GM21528 (cell line): Measurements from ENCODE around the gene LRRC4C.
"Not testable (repeated sequence)": the region's sequence is repeated elsewhere in the genome, so short reads cannot be mapped to it uniquely, and the experiment has no call there.

ENCODE experiments used
- ATAC-seq: cut with Tn5 transposase; IDR thresholded peaks from one replicate; pipeline ENCODE4 v1.9.1; 2021; ENCODE audit warnings: mild to moderate bottlenecking, moderate library complexity; ENCODE audit not compliant: unreplicated experiment, low FRiP score

The LRRC4C gene

DNA sequence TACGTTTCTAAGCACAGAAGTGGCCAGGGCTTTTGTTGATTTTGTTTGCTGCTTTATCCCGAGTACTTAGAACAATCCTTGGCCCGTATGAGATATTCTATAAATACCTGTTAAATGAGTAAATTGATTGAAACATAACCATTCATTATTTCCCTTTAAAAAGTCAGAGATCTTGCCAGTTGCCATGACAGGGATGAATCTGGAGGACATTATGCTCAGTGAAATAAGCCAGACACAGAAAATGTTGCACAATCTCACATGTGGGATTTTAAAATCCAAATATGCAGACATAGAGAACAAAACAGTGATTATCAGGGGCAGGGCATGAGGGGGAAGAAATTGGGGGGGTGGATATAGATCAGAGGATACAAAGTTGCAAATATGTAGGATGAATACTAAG lies 1240.1 kb downstream of the LRRC4C start:
- no peak for ATAC-seq

DNA sequence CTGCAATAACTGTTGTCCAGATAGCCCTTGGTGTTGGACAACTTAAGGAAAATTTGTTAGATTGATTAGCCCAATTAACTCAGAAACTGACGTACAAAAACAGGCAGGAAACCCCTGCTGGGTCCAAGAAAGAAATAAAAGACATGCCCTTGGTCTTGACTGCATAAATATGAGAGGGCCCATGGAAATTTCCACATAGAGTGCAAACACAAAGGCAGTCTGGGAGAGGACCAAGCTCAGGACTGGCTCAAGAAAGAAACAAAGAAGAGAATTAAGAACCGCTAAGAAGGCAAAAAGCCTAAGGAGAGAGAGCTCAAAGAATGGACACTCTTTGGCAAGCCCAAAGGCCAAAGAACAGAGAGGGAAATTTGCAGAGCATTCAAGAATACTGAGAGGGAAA lies 1243.9 kb downstream of the LRRC4C start:
- no peak for ATAC-seq

DNA sequence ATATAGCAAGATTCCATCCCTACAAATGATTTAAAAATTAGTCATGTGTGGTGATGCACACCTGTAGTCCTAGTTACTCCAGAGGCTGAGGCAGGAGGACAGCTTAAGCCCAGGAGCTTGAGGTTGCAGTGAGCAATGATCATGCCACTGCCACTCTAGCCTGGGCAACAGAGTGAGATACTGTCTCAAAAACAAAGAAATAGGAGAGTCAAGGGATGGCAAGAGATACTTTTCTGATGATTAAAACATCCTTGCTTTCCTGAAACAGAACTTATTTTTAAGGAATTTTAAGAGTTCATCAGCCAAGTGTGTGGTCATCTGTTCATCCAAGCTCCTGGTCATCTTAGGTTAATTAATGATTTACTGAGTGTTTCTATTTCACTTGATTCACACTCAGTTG lies 1252.0 kb downstream of the LRRC4C start:
- no peak for ATAC-seq

DNA sequence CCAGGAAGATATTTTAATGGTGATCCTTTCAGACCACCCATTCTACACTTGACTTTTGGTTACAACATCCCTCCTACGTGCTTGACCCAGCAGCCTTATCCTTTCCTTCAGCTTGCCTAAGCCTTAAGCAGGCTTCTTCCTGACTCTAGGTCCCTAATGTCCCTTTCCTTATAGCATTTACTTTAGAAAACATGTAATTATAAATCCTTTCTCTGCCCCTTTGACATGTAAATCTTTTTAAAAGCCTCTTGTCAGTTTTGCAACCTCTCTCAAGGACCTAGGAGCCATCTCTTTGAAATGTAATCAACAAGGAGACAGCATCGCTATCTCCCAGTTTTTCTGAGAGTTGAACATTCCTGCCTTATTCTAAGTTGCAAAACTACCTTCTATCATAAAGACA lies 1255.2 kb downstream of the LRRC4C start:
- no peak for ATAC-seq

DNA sequence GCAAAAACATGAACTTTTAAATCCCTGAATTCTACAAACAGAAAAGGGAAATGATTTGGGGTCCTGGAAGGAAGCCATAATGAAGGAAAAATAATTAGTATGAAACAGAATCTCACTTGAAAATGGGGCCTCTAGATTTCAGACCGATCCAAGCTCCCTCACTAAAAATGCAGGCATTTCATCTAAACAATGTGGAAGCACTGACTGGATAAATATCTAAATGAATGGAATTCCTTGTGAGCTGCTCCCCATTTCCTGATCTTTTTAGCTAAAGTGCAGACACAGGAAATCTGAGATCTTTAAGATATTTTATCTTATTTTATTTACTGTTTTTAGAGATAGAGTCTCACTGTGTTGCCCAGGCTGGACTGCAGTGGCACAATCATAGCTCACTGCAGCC lies 1255.8 kb downstream of the LRRC4C start:
- no peak for ATAC-seq

DNA sequence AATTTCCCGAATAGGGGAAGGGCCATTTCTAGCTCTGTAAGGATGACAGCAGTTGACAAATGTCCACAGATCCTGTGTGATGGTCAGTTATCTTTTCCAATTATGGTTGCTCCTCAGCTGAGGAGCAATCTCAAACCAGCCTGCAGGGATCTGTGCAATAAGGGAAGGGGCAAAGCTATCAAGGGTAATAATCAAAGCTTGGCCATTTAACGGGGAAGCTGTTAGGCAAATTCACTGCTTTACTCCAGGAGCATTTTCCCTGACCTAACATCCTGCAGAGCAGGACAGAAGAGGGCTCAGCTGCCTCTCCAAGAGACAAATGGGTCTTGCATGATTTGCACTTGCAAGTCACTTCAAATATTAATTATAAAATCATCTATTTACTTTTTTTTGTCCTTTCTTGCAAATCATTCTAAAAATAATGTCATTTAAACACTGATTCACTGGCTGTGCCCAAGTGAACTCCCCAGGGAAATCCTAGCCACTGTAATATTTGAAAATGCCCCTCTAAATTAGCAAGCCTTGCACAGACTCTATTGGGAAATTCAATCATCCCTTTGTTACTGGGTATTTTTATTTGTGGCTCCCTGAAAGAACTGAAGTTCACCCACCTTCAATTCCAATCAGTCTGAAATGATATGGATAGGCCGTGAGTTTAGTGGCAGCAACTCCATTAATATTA lies 1256.7 kb downstream of the LRRC4C start:
- no peak for ATAC-seq

DNA sequence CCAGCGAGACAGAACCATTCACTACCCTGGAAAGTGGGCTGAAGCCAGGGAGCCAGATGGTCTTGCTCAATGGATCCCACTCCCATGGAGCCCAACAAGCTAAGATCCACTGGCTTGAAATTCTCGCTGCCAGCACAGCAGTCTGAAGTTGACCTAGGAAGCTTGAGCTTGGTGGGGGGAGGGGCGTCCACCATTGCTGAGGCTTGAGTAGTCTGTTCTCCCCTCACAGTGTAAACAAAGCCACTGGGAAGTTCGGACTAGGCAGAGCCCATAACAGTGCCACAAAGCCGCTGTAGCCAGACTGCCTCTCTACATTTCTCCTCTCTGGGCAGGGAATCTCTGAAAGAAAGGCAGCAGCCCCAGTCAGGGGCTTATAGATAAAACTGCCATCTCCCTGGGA lies 1266.9 kb downstream of the LRRC4C start:
- ATAC-seq = not testable (repeated sequence)

DNA sequence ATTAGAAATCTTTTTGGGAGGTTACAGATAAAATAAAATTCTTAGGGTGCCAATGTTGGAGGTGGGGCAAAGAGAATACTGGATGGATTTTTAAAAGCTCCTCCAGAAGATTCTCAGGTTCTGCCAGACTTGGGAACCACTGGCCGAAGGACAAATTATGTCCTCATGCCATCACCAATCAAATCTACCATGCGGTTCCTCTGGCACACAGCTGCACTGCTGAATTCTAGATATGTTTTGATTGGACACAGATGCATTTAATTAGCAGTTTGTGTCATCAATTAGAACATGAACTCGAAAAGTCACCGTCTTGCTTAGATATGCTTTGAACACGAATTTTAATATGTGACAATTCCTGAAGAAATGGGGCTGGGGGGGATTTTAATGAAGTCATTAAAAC lies 1269.2 kb downstream of the LRRC4C start:
- no peak for ATAC-seq

DNA sequence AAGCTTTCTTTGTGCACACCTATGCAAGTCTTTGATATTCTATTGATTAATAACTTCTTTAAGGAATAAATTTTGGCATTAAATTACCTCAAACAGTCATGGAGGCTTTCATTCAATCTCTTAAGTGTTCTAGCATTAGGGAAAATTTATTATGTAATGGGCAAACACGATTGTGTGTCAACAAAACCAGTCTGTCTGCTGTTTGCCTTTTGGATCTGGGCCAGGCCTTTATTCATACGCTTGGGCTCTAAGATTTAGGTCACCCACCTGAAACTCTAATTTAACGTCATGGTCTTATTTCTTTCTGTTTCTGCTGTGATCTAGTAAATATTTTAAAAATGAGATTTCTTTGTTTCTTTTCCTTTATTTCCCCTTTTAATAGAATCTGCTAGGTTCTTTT lies 1270.6 kb downstream of the LRRC4C start:
- no peak for ATAC-seq

DNA sequence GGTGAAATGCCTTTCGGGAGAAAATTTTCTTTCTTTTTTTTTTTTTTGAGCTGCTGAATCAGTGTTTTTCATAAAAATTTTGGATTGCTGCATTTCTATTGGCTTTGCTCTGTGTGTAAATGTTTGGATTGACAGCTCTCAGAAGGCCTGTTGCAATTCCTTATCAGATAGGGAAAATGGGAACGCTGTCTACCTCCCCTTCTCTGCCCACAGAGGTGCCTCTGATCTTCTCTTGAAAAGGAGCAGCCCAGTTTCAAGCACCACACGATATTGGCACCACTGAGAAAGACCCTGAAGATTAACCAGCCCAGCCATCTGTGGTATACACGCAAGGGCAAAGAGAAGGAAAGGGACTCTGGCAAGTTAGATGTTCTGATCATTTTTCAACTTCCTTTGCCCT lies 1272.2 kb downstream of the LRRC4C start:
- no peak for ATAC-seq

DNA sequence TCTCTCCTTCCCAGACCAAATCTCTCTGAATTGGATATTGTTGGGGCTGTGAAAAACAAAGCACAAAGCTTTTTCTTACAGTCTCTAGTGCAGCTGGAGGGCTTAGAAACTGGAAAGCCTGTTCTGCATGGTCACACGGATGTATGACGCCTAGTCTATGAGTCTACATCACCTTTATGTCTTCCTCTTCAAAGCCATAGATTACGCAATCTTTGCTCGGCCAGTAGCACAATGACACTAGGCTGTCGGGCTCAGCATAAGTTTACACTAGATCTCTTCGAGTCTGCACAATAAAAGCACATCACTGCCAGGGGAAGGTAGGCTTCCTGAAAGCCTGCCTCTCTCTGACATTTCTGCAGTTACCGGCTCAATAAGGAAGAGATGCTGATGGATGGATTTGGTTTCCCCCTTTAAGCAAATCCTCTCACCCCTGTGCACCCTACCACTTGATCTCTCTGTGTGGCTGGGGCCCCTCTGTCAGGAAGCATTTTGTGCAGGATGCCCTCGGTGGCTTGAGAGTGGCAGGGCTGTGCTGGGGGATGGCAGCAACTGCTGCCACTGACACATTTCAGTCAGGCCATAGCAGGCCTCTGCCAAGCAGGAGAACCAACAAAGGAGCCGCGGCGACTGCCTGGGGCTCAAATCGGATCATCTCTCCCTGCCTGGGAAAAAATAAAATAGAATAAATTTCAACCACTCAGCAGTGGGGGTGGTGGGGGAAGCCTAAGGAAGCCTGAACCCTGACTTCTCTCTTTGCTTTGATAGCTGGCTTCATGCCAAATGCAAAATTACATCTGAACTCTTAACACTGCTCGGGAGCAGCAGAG lies 1272.8 kb downstream of the LRRC4C start:
- ATAC-seq = no peak

DNA sequence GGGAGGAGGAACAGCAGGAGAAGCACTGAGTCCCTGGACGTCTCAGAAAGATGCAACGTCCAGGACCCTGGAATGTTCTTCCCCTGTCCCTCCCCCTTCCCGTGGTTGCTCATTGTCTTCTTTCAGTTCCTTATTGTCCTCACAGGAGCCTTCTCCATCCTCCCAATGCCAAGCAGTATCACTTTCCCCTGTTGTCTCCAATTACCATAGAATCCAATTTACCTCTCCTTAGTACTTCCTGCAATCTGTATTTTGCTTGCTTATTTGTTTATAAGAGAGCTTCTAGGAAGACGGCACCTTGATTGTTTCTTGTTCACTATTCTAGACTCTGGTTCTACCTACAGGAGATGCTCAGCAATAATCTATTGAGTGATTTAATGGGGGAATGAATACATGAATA lies 1273.7 kb downstream of the LRRC4C start:
- ATAC-seq = no peak

DNA sequence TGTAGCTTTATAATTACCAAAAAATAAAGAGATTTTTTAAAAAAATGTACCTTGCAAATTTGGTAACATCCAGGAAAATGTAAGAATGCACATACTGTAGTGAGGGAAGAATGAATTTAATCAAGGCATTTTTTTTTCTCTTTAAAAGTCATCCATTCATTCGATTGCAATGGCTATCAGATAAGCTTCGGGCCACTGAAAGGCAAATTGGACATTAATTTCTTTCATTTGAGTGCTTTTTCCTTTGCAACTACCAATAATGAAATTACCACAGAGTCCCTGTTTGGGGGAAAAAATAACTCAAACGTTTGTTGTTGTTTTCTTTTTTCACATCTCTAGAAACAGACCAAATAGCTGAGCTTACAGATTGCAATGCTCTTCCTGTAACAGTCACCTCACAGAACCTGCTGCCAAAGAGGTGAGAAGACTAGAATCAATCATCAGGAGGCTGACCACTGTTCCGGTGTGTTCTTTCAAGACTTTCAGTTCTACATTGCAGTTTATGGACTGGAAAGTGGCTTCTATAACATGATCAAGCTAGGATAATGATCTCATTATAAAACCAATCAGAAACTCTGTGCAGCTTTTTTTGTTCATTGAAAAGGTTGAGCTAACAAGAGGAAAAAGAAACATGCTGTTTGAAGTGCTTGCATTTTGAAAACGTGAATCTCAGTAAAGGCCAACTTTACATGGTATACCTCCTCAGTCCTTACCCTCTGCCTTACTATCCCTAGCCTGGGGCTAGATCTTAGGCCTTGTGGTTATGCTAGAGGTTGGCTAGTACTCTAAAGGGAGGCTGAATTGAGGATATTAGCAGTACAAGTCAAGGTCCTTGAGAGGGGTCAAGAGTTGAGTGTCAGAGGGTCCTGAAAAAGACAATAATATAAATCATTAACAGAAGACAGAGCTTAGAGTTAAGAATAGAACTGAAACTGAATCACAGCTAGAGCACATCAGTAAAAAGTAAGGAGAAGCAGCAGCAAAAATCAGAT lies 1276.1 kb downstream of the LRRC4C start:
- ATAC-seq = peak; percentile 97

DNA sequence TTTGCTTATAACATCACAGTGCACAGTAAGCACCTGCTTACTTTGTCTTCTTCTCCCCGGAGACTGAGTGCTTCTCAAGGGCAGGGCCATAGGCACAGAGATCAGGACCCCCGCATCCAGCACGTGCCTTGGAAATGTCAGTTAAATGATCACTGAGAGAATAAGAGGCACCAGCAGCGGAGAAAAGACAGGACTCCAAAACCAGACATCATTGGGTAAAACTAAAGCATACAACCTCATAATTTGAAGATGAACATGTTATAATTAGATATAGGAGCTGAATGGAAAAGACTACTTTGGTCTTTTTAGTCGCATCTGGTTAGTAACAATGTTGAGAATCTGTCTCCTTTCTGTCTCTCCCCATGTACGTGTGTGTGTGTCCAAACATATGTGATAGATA lies 1279.9 kb downstream of the LRRC4C start:
- ATAC-seq = no peak

DNA sequence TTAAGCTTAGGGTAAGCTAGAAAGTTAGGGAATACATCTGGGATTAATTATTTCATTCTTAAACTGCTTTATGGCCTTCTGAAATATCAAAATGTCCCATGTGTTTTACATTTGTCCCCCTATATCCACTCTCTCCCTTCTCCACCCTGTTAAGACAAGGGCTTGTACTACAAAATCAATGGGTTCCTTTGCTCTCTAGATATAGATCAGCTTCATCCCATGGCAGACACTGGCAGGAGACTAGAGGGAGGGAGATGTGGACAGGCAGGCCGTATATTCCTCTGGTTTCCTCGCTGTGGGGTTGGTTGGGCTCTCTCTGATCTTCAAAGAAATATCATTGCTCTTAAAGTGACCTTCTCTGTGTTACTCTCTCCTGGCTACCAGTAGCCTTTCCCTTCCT lies 1281.0 kb downstream of the LRRC4C start:
- no peak for ATAC-seq

DNA sequence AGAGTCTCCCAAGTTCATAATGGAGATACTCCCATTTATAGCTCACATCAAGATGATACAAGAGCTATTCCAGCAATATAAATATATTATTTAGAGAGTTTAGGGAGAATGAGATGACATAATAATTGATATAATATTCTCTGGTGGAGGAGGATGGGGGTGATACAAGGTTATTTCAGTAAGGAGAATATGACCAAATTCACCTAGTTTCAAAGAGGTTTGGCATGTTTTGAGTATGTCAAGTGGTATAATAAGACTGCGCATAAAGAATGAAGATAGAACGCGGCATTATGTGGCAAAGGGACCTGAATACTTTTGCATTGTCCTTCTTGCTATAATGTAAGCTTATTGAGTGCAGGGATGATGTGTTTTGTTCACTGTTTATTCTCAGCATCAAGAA lies 1283.5 kb downstream of the LRRC4C start:
- ATAC-seq = no peak

DNA sequence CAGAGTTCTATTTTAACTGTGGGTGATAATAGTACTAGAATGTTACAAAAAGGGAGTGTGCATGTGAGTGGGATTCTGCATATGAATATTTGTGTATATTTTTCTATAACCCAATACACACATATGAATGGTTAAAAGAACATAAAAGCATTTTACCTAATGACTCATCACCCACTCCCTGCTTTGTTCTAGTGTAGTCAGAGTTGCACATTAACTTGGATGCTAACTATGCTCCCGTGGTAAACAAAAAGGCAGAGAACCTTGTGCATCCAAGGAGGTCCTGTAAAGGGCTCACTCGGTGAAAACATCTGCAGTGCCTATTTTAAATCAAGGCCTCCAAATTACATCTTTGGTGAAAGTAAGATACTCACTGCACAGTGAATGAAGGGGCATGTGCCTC lies 1289.4 kb downstream of the LRRC4C start:
- no peak for ATAC-seq

DNA sequence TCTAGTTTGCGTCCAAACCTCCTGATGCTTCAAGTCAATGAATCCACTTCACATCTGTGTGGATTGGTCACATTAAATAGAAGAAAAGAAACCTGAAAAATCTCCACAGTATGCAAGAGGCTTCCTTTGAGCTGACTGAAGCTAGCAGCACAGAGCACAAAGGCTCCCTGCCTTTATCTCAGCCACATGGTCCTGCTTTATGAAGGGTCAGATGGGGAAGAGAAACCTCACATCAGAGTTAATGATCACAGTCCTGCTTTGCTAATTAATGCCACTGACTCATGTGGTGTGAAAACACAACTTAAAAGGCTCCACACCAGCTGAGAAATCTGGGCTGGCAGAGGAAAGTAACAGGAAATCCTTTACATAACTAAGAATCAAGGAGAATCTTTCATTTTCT lies 1291.0 kb downstream of the LRRC4C start:
- peak; percentile 96 for ATAC-seq

DNA sequence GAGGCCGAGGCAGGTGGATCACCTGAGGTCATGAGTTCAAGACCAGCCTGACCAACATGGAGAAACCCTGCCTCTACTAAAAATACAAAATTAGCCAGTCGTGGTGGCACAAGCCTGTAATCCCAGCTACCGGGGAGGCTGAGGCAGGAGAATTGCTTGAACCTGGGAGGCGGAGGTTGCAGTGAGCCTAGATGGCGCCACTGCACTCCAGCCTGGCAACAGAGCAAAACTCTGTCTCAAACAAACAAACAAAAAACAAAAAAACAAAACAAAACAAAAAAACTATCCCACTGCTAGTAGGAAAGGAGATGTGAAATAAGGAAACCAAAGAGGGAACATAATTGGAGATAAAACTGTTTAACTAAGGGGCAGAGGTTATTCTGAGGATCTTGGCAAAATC lies 1291.6 kb downstream of the LRRC4C start:
- not testable (repeated sequence) for ATAC-seq

DNA sequence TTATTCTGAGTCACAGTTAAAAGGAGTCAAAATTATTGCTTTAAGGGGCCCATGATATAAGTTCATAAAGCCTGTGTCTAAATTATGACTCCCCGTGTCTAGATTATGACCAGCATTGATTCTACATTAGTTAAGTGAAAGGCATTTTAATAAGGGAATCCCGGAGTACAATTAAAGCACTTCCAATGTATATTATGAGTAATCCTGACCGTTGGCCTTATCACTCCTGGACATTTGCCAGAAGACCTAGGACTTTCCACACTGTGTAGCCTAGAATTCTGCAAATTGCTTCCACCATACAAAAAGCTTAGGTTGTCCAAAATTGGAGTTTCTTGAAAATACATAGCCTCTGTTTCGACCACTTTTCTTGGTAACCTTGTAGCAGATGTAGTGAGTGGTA lies 1292.6 kb downstream of the LRRC4C start:
- ATAC-seq = no peak
